ENCODE results near the gene RYR1. TPM values are rescaled to one million over a fixed set of nuclear protein-coding genes. Genes with fewer than 3 reads are reported as not detected.

RYR1 gene
- under 1 TPM; 0.19 to 0.28 TPM for total RNA-seq

- peaks cover 16% of the 10 kb centered on the region for H3K4me1 Mint-ChIP-seq
- DNase-seq = peak; percentile 50
- H3K4me3 Mint-ChIP-seq = no peak within 1 kb of the TSS
- H3K36me3 Mint-ChIP-seq = no peaks in the 10 kb centered on the region
- H3K27me3 Mint-ChIP-seq = peaks cover 50% of the 10 kb centered on the region
- H3K27ac Mint-ChIP-seq = no peak within 1 kb of the TSS
- H3K9me3 Mint-ChIP-seq = no peaks in the 10 kb centered on the region
These were observed at the start of gene RYR1 for GRCh38 chr19:38433268-38433733. Gene RYR1, plus strand, starts transcription at chr19:38433691. Its CDS starts 139 bp downstream, at chr19:38433830.

GRCh38 chr19:38383743-38384142 is 49.7 kb upstream of the RYR1 start:
- no peaks in the 10 kb centered on the region for H3K9me3 Mint-ChIP-seq
- no peak for DNase-seq
- peaks cover 27% of the 10 kb centered on the region for H3K27me3 Mint-ChIP-seq
- peaks cover 14% of the 10 kb centered on the region for H3K4me1 Mint-ChIP-seq
- no peak overlapping the region for H3K4me3 Mint-ChIP-seq
- no peak overlapping the region for H3K27ac Mint-ChIP-seq
- H3K36me3 Mint-ChIP-seq = peaks cover 58% of the 10 kb centered on the region

- Mint-ChIP-seq H3K9me3 (no peaks in the 10 kb centered on the region), H3K27me3 (peaks cover 29% of the 10 kb centered on the region), H3K4me3 (no peak overlapping the region), H3K4me1 (peaks cover 16% of the 10 kb centered on the region), H3K27ac (peak overlapping the region; percentile 43), H3K36me3 (peaks cover 52% of the 10 kb centered on the region)
- DNase-seq = no peak
These were observed 49.1 kb upstream of the RYR1 start for GRCh38 chr19:38384209-38385027.

GRCh38 chr19:38385057-38385803 is 48.3 kb upstream of the RYR1 start:
- H3K36me3 Mint-ChIP-seq = peaks cover 46% of the 10 kb centered on the region

GRCh38 chr19:38385804-38386257 is 47.7 kb upstream of the RYR1 start:
- peaks cover 18% of the 10 kb centered on the region for H3K4me1 Mint-ChIP-seq
- H3K27ac Mint-ChIP-seq = no peak overlapping the region
- DNase-seq = no peak
- H3K9me3 Mint-ChIP-seq = no peaks in the 10 kb centered on the region
- peaks cover 44% of the 10 kb centered on the region for H3K36me3 Mint-ChIP-seq
- no peak overlapping the region for H3K4me3 Mint-ChIP-seq
- H3K27me3 Mint-ChIP-seq = peaks cover 43% of the 10 kb centered on the region

More at GRCh38 chr19:38385057-38385803, 48.3 kb upstream of the RYR1 start:
- H3K9me3 Mint-ChIP-seq = no peaks in the 10 kb centered on the region
- peaks cover 37% of the 10 kb centered on the region for H3K27me3 Mint-ChIP-seq
- no peak for DNase-seq
- no peak overlapping the region for H3K27ac Mint-ChIP-seq
- H3K4me3 Mint-ChIP-seq = no peak overlapping the region
- peaks cover 18% of the 10 kb centered on the region for H3K4me1 Mint-ChIP-seq

- peaks cover 18% of the 10 kb centered on the region for H3K4me1 Mint-ChIP-seq
- H3K27ac Mint-ChIP-seq = no peak overlapping the region
- DNase-seq = no peak
- peaks cover 49% of the 10 kb centered on the region for H3K27me3 Mint-ChIP-seq
- peaks cover 39% of the 10 kb centered on the region for H3K36me3 Mint-ChIP-seq
- no peaks in the 10 kb centered on the region for H3K9me3 Mint-ChIP-seq
- H3K4me3 Mint-ChIP-seq = no peak overlapping the region
These were observed 47.1 kb upstream of the RYR1 start for GRCh38 chr19:38386300-38386970.

GRCh38 chr19:38386971-38387549 is 46.4 kb upstream of the RYR1 start:
- Mint-ChIP-seq H3K4me1 (peaks cover 18% of the 10 kb centered on the region), H3K27me3 (peaks cover 51% of the 10 kb centered on the region), H3K27ac (no peak overlapping the region), H3K36me3 (peaks cover 33% of the 10 kb centered on the region), H3K9me3 (no peaks in the 10 kb centered on the region), H3K4me3 (peak overlapping the region; percentile 68)
- no peak for DNase-seq

- peak within 1 kb of the TSS; percentile 80 for H3K4me3 Mint-ChIP-seq
- peaks cover 26% of the 10 kb centered on the region for H3K36me3 Mint-ChIP-seq
- no peaks in the 10 kb centered on the region for H3K9me3 Mint-ChIP-seq
- no peak within 1 kb of the TSS for H3K27ac Mint-ChIP-seq
- peak; percentile 77 for DNase-seq
- peaks cover 18% of the 10 kb centered on the region for H3K4me1 Mint-ChIP-seq
- peaks cover 51% of the 10 kb centered on the region for H3K27me3 Mint-ChIP-seq
These were observed 45.7 kb upstream of the RYR1 start, which contains the start of gene GGN for GRCh38 chr19:38387550-38388348. Gene GGN, minus strand, starts transcription at chr19:38388034. Its CDS starts 773 bp downstream, at chr19:38387261.

GRCh38 chr19:38388349-38389100 is 45.0 kb upstream of the RYR1 start, which contains the start of gene SPRED3:
Gene SPRED3, plus strand, starts transcription at chr19:38388697. Its CDS starts 1,606 bp downstream, at chr19:38390303.
- Mint-ChIP-seq H3K4me3 (peak within 1 kb of the TSS; percentile 80), H3K9me3 (no peaks in the 10 kb centered on the region), H3K4me1 (peaks cover 18% of the 10 kb centered on the region), H3K27ac (no peak within 1 kb of the TSS), H3K36me3 (peaks cover 20% of the 10 kb centered on the region), H3K27me3 (peaks cover 51% of the 10 kb centered on the region)
- DNase-seq = no peak

- no peak for DNase-seq
- Mint-ChIP-seq H3K27me3 (peaks cover 49% of the 10 kb centered on the region), H3K4me1 (peaks cover 20% of the 10 kb centered on the region), H3K36me3 (peaks cover 15% of the 10 kb centered on the region), H3K9me3 (no peaks in the 10 kb centered on the region), H3K4me3 (peak overlapping the region; percentile 19), H3K27ac (no peak overlapping the region)
These were observed 44.2 kb upstream of the RYR1 start for GRCh38 chr19:38389101-38389925.

- H3K36me3 Mint-ChIP-seq = peaks cover 5% of the 10 kb centered on the region
- no peak overlapping the region for H3K27ac Mint-ChIP-seq
- peaks cover 22% of the 10 kb centered on the region for H3K4me1 Mint-ChIP-seq
- no peak for DNase-seq
- H3K4me3 Mint-ChIP-seq = no peak overlapping the region
- peaks cover 41% of the 10 kb centered on the region for H3K27me3 Mint-ChIP-seq
- no peaks in the 10 kb centered on the region for H3K9me3 Mint-ChIP-seq
These were observed 43.2 kb upstream of the RYR1 start for GRCh38 chr19:38389957-38390924.
